WI38 (cell line): ENCODE data around the gene NLRP9.
"Not testable (repeated sequence)": the region's sequence is repeated elsewhere in the genome, so short reads cannot be mapped to it uniquely, and the experiment has no call there.

Experiments used
- H3K4me3 ChIP-seq: 2 replicates; pipeline ENCODE4 v1.5.1; 2011; ENCODE audit warnings: low read depth, mild to moderate bottlenecking, control low read depth, low read length
- CTCF ChIP-seq: IDR thresholded peaks from 2 replicates; pipeline ENCODE4 v1.5.1; 2012; ENCODE audit warnings: low read depth, mild to moderate bottlenecking, control low read depth, low read length

The NLRP9 gene

GRCh38 chr19:55738302-55738701, at the start of gene NLRP9:
Gene NLRP9, minus strand, starts transcription at chr19:55738402. Its CDS starts 28 bp downstream, at chr19:55738374.
- TF ChIP-seq CTCF = no peak

GRCh38 chr19:55781112-55781511, 42.9 kb upstream of the NLRP9 start:
- H3K4me3 ChIP-seq = no peak overlapping the region
- TF ChIP-seq CTCF = no peak

More at GRCh38 chr19:55738302-55738701, at the start of gene NLRP9:
- no peak within 1 kb of the TSS for H3K4me3 ChIP-seq

GRCh38 chr19:55778331-55778730, 40.1 kb upstream of the NLRP9 start:
- TF ChIP-seq CTCF = no peak
- no peak overlapping the region for H3K4me3 ChIP-seq

DNA sequence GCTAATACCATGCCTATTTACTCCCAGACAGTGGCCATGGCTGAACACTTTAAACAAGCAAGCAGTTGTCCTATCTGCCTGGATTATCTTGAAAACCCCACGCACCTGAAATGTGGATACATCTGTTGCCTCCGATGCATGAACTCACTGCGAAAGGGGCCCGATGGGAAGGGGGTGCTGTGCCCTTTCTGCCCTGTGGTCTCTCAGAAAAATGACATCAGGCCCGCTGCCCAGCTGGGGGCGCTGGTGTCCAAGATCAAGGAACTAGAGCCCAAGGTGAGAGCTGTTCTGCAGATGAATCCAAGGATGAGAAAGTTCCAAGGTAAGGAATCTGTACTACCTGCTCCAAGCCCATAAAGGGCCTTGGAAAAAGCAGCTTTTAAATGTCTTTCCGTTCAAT, 39.3 kb upstream of the NLRP9 start:
- H3K4me3 ChIP-seq = no peak overlapping the region
- no peak for TF ChIP-seq CTCF

DNA sequence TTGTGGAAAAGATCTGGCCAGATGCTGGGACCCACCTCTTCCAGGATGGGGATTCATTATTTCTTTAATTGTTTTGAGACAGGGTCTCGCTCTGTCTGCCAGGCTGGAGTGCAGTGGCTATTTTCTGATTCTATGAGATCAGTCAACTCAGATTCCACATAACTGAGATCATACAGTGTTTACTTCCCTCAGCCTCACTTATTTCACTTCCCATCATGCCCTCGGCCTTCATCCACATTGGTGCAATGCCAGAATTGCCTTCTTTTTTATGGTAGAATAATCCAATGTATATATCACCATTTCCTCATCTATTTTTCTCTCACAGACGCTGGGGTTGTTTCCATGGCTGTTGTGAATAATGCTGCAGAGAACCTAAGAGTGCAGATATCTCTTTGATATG, 31.4 kb upstream of the NLRP9 start:
- not testable (repeated sequence) for H3K4me3 ChIP-seq

DNA sequence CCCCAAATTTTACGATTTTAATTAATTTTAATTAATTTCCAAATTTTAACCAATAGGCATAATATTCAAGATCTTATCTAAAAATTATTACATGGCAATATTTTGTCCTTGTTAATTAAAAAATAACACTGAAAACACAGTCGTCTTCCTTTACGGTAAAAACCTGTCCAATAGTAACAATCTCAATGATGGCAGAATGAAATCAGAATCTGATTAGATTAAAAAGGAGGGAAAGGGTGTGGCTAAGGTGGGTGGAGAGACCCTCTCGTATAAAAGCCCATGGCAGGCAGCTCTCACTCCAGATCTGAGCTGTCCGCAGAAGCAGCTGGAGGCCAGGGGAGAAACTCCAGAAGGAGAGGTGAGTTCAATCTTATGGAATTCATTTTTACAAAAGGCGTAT, 30.6 kb upstream of the NLRP9 start, which contains the start of gene RFPL4AL1:
Gene RFPL4AL1 (plus strand): TSS at position 301 of the 400 bp plus-strand sequence. CDS start 2,687 bp downstream, outside the sequence.
- H3K4me3 ChIP-seq = not testable (repeated sequence)

DNA sequence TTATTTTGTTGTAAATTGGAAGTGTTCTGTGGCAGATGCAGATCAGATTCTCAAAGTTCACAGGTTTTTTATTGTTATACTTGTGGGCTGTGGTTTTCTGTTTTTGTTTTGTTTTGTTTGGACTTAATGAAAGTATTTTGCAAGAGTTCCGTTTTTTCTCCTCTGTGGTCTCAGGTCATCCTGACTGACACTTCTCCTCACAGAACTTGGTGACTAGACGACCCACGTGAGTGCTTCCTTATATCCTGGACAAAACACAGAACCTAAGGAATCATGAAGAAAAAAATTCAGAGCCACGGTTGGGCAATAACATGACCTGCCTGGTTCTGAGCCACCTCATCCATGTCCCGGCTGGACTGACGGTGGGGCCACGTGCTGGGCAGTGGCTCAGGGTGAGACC, 28.3 kb upstream of the NLRP9 start:
- no peak for TF ChIP-seq CTCF
- H3K4me3 ChIP-seq = no peak overlapping the region

DNA sequence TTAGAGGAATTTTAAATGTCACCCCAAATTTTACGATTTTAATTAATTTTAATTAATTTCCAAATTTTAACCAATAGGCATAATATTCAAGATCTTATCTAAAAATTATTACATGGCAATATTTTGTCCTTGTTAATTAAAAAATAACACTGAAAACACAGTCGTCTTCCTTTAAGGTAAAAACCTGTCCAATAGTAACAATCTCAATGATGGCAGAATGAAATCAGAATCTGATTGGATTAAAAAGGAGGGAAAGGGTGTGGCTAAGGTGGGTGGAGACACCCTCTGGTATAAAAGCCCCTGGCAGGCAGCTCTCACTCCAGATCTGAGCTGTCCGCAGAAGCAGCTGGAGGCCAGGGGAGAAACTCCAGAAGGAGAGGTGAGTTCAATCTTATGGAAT, 20.6 kb upstream of the NLRP9 start, which contains the start of gene RFPL4A:
Gene RFPL4A (plus strand): TSS at position 301 of the 400 bp plus-strand sequence. CDS start 2,704 bp downstream, outside the sequence.
- H3K4me3 ChIP-seq = not testable (repeated sequence)

DNA sequence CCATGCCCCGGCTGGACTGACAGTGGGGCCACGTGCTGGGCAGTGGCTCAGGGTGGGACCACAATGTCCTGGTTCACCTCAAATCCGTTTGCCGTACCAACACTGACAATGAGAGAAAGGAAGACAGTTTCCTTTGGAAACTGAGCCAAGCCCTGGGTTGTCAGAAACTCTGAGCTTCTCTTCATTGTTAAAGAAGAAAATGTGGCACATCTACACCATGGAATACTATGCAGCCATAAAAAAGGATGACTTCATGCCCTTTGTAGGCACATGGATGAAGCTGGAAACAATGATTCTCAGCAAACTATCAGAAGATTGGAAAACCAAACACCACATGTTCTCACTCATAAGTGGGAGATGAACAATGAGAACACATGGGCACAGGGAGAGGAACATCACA, 18.6 kb upstream of the NLRP9 start:
- not testable (repeated sequence) for H3K4me3 ChIP-seq

- no peak for TF ChIP-seq CTCF
- no peak overlapping the region for H3K4me3 ChIP-seq
These were observed 15.2 kb upstream of the NLRP9 start for GRCh38 chr19:55753401-55753800.
